ENCODE results near the gene TRAPPC12.
A peak's percentile ranks its signal among the peaks of the same experiment; 100 is the strongest.

TRAPPC12 gene

DNA sequence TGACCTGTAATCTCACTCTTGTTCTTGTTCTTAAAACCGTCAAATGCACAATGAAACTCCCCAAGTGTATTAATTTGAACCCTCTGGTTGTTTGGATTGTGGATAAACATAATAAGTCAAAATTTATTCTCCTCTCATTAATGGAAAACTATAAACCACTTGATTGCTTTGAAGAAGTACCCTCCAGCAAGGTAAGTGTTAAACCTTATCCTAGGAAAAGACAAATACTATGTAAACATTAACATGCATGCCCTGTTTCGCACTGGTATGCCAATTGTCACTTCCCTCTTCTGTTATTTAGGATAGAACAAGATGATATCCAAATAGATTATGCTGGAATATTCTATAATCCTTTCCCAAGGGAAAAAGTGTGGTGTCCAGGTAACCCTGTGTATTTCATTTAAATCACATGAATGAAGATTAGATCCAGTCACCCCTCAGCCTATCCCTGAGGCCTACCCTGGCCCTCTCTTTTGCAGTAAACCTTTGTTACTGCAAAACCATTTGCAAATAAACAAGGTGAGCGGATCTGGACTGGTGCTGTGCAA is 138.5 kb downstream of the TRAPPC12 start:
- no peaks in the 10 kb centered on the region for H3K4me1 ChIP-seq (ENCODE audit: insufficient read depth, insufficient read length)
- H3K27me3 ChIP-seq (ENCODE audit: insufficient read depth, insufficient read length) = no peaks in the 10 kb centered on the region
- peaks cover 29% of the 10 kb centered on the region; the same call in 1 of the 2 replicates for H3K9me3 ChIP-seq (ENCODE audit: insufficient read depth, low read length)
- TF ChIP-seq SUZ12 (IDR thresholded peaks at IDR 0.05; ENCODE audit: extremely low read depth, insufficient read depth, insufficient read length) (no peak), YY1 (IDR thresholded peaks at IDR 0.05; ENCODE audit: insufficient read depth, insufficient read length) (no peak), ZNF274 (IDR thresholded peaks at IDR 0.05; ENCODE audit: low read depth, low read length) (no peak)
- peaks cover 18% of the 10 kb centered on the region for H3K36me3 ChIP-seq (ENCODE audit: insufficient read depth, insufficient read length, low read length)
- no peak for DNase-seq (ENCODE audit: low read depth, low spot score)
- peak overlapping the region; percentile 75 for H3K4me3 ChIP-seq (ENCODE audit: insufficient read length, low read depth)
- peak overlapping the region; percentile 82 for H3K9ac ChIP-seq (ENCODE audit: insufficient read length, low read depth)

GRCh38 chr2:3518496-3519254 is 139.2 kb downstream of the TRAPPC12 start:
- H3K4me3 ChIP-seq (ENCODE audit: insufficient read length, low read depth) = peak overlapping the region; percentile 75
- peak; percentile 98 for DNase-seq (ENCODE audit: low read depth, low spot score)
- no peak for TF ChIP-seq ZNF274 (IDR thresholded peaks at IDR 0.05; ENCODE audit: low read depth, low read length)
- peaks cover 14% of the 10 kb centered on the region for H3K36me3 ChIP-seq (ENCODE audit: insufficient read depth, insufficient read length, low read length)
- no peaks in the 10 kb centered on the region for H3K4me1 ChIP-seq (ENCODE audit: insufficient read depth, insufficient read length)
- H3K9me3 ChIP-seq (ENCODE audit: insufficient read depth, low read length) = peaks cover 29% of the 10 kb centered on the region; the same call in 1 of the 2 replicates
- peak overlapping the region; percentile 82 for H3K9ac ChIP-seq (ENCODE audit: insufficient read length, low read depth)
- H3K27me3 ChIP-seq (ENCODE audit: insufficient read depth, insufficient read length) = no peaks in the 10 kb centered on the region

DNA sequence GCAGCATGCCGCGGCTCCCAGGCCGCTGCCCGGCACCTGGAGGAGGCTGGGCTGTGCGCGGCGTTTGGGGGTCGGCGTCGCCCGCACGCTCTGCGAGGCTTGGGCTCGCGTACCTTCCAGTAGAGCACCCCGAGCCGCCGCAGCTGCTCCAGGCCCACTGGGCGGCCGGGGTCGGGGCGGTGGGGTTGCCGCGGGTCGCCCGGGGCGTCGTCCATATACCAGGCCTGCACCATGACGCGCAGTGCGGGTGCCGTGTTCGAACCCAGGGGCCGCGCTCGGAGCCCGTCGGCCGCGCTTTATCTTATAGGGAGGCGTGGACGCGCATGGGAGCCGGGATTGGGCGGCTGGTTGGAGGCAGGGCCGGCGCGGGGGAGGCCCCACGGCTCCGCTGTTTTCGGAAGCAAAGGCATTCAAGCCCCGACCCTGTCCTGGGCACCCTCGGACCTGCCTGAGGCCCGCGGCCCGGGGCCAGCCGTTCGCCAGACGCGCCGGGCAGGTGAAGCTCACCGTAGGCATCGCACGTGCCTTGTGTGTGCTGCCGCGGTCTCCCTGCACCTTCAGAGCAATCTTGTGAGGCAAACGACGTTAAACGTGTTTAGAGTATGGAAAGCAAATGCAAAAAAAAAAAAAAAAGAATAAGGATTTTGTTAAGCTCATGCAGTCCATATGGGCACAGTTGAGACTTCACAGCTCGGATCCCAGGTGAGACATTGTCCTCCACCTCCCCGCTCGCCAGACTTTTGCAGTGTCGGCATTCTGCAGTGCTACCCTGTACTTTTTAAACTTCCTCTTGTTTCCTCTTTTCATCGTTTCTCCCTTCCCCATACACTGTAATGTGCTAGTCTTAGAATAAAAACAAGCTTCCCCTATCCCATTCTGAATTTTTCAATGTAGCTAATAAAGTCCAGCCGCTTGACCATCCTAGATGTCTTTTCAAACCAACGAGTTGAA is 140.0 kb downstream of the TRAPPC12 start, which contains the start of gene ADI1:
ADI1 (minus strand) TSS at position 277 of the 951 bp plus-strand sequence; CDS start at position 233, 44 bp downstream.
- TF ChIP-seq YY1 (IDR thresholded peaks at IDR 0.05; ENCODE audit: insufficient read depth, insufficient read length) (no peak), ZNF274 (IDR thresholded peaks at IDR 0.05; ENCODE audit: low read depth, low read length) (no peak), SUZ12 (IDR thresholded peaks at IDR 0.05; ENCODE audit: extremely low read depth, insufficient read depth, insufficient read length) (no peak)

DNA sequence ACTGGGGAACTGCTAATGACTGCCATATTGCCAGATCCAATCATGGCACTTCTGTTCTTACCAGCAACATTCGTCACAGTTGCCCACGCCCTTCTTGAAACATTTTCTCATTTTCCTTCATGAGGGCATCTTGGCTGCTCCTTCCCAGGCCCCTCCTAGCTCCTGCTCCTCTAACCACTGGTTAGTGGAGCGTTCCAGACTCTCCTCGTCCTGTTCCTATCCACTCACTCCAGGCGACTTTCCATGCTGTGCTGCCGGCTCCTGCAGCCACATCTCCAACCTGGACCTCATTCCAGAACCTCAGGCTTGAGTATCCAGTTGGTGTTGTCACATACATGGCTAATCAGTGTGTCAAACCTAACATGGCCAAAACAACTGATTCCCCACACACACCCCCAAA is 141.1 kb downstream of the TRAPPC12 start:
- Histone ChIP-seq H3K27me3 (ENCODE audit: insufficient read depth, insufficient read length) (no peaks in the 10 kb centered on the region), H3K4me1 (ENCODE audit: insufficient read depth, insufficient read length) (no peaks in the 10 kb centered on the region), H3K36me3 (ENCODE audit: insufficient read depth, insufficient read length, low read length) (peaks cover 7% of the 10 kb centered on the region), H3K9ac (ENCODE audit: insufficient read length, low read depth) (no peak overlapping the region), H3K4me3 (ENCODE audit: insufficient read length, low read depth) (no peak overlapping the region), H3K9me3 (ENCODE audit: insufficient read depth, low read length) (peaks cover 13% of the 10 kb centered on the region; the same call in 1 of the 2 replicates)
- DNase-seq (ENCODE audit: low read depth, low spot score) = no peak
- TF ChIP-seq YY1 (IDR thresholded peaks at IDR 0.05; ENCODE audit: insufficient read depth, insufficient read length) (no peak), ZNF274 (IDR thresholded peaks at IDR 0.05; ENCODE audit: low read depth, low read length) (no peak), SUZ12 (IDR thresholded peaks at IDR 0.05; ENCODE audit: extremely low read depth, insufficient read depth, insufficient read length) (no peak)

More for the DNA sequence above, 140.0 kb downstream of the TRAPPC12 start, which contains the start of gene ADI1:
- peak within 1 kb of the TSS; percentile 75 for H3K4me3 ChIP-seq (ENCODE audit: insufficient read length, low read depth)
- no peaks in the 10 kb centered on the region for H3K27me3 ChIP-seq (ENCODE audit: insufficient read depth, insufficient read length)
- peak within 1 kb of the TSS; percentile 82 for H3K9ac ChIP-seq (ENCODE audit: insufficient read length, low read depth)
- peak; percentile 62 for DNase-seq (ENCODE audit: low read depth, low spot score)
- H3K9me3 ChIP-seq (ENCODE audit: insufficient read depth, low read length) = peaks cover 23% of the 10 kb centered on the region; the same call in 1 of the 2 replicates
- no peaks in the 10 kb centered on the region for H3K4me1 ChIP-seq (ENCODE audit: insufficient read depth, insufficient read length)
- peaks cover 7% of the 10 kb centered on the region for H3K36me3 ChIP-seq (ENCODE audit: insufficient read depth, insufficient read length, low read length)

GRCh38 chr2:3522961-3523421 is 143.5 kb downstream of the TRAPPC12 start:
- TF ChIP-seq SUZ12 (IDR thresholded peaks at IDR 0.05; ENCODE audit: extremely low read depth, insufficient read depth, insufficient read length) = no peak
- no peak for TF ChIP-seq ZNF274 (IDR thresholded peaks at IDR 0.05; ENCODE audit: low read depth, low read length)
- no peak for TF ChIP-seq YY1 (IDR thresholded peaks at IDR 0.05; ENCODE audit: insufficient read depth, insufficient read length)
- no peaks in the 10 kb centered on the region for H3K27me3 ChIP-seq (ENCODE audit: insufficient read depth, insufficient read length)
- no peak overlapping the region for H3K4me3 ChIP-seq (ENCODE audit: insufficient read length, low read depth)
- H3K9me3 ChIP-seq (ENCODE audit: insufficient read depth, low read length) = no peaks in the 10 kb centered on the region
- DNase-seq (ENCODE audit: low read depth, low spot score) = no peak
- no peaks in the 10 kb centered on the region for H3K36me3 ChIP-seq (ENCODE audit: insufficient read depth, insufficient read length, low read length)
- peaks cover 3% of the 10 kb centered on the region for H3K4me1 ChIP-seq (ENCODE audit: insufficient read depth, insufficient read length)
- H3K9ac ChIP-seq (ENCODE audit: insufficient read length, low read depth) = no peak overlapping the region

DNA sequence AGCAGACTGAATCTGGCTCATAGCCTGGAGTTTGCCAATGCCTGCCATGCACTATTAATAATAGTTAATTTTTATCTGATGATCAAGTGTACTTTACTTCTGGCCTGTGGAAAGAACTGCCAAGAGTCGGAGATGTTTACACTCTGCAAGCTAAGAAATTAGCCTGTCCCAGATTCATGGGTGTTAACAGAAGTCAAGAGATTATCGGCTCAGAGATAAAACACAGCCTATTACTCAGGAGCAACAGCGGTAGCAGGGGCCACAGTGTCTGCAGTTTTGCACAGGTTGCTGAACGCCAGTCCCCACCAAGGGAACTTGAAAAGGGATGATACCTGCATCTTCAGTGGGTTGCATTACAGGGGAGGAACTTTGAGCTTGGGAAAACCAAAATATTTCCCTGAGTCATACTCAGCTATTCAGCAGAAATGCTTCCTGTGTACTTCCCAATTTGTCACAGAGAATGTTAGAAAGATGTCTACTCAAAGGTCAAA is 144.1 kb downstream of the TRAPPC12 start:
- H3K36me3 ChIP-seq (ENCODE audit: insufficient read depth, insufficient read length, low read length) = no peaks in the 10 kb centered on the region
- no peak overlapping the region for H3K4me3 ChIP-seq (ENCODE audit: insufficient read length, low read depth)
- TF ChIP-seq YY1 (IDR thresholded peaks at IDR 0.05; ENCODE audit: insufficient read depth, insufficient read length) = no peak
- TF ChIP-seq SUZ12 (IDR thresholded peaks at IDR 0.05; ENCODE audit: extremely low read depth, insufficient read depth, insufficient read length) = no peak
- TF ChIP-seq ZNF274 (IDR thresholded peaks at IDR 0.05; ENCODE audit: low read depth, low read length) = no peak
- H3K9ac ChIP-seq (ENCODE audit: insufficient read length, low read depth) = no peak overlapping the region
- no peak for DNase-seq (ENCODE audit: low read depth, low spot score)
- H3K27me3 ChIP-seq (ENCODE audit: insufficient read depth, insufficient read length) = no peaks in the 10 kb centered on the region
- no peaks in the 10 kb centered on the region for H3K9me3 ChIP-seq (ENCODE audit: insufficient read depth, low read length)
- H3K4me1 ChIP-seq (ENCODE audit: insufficient read depth, insufficient read length) = peaks cover 3% of the 10 kb centered on the region
